GM21390 (cell line): Measurements from ENCODE around the gene DUS4L.
A peak's percentile ranks its signal among the peaks of the same experiment; 100 is the strongest.

Experiments
- ATAC-seq: cut with Tn5 transposase; IDR thresholded peaks from one replicate; pipeline ENCODE4 v1.9.1; 2021; ENCODE audit not compliant: unreplicated experiment

Gene DUS4L

DNA sequence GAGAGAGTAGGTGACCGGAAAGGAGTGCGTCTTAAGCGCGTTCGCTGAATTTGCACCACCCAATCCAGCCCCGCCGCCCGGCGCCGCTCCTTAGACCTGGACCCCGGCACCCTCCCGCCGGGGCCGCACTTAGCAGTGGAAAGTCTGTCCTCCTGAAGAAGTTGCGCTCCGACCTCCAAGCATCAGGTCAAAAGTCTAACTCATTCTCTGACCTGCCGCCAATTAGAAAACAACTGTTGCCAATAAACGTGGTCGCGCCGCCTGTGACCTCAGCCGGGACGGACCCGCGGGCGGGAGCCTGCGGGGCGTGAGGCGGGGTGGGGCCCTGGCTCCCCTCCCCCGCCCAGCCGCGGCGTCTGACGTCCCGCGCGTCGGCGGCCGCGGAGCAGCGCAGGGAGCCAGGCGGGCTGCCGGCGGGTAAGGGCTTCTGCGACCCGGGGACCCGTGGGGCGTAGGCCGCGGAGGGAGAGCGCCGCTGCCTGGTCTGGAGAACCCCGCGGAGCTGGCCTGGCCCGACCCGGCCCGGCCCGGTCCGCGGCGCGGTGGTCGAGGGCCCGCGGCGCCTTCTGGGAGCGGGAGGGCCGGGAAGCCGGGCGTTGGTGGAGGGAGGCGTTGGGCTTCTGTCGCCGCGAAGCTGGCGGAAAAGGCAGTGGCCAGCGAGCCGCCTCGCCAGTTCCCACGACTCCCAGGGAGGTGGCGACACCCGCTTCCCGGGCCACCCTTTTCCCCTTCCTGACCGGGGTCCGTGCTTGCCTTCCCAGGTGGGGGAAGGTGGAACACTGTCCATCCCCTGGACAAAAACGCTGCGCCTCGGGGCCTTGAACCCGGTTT is 16.3 kb downstream of the DUS4L start, which contains the start of gene BCAP29:
Gene BCAP29, plus strand, starts transcription at position 362 of the 831 bp plus-strand sequence. CDS start 527 bp downstream, outside the sequence.
- peak; percentile 87 for ATAC-seq

DNA sequence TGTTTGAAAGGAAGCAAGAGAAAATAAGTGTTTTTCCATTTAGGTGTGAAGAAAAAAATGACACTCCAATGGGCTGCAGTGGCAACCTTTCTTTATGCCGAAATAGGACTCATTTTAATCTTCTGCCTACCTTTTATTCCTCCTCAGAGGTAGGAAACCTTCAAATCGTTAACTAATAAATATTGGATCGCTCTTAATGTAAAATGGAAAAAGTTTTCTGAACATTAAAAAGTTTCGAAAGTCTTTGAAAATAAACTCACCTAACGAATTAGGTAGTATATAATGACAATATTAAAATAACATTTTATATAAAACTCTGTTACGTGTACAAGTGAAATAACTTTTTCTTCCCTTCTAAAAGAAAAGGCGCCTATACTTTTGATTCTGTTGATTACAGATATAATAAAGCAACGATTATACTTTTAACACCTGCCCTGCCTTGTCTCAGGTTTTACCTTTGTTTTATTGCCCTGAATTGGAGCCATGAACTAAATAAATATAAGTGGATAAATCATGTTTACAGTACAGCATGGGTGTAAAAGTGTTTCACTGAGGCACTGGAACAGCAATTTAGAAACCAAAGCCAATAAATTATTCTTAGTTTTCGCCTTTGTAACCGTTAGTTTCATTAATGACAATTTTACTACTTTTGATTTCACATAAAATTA is 17.1 kb downstream of the DUS4L start:
- no peak for ATAC-seq

DNA sequence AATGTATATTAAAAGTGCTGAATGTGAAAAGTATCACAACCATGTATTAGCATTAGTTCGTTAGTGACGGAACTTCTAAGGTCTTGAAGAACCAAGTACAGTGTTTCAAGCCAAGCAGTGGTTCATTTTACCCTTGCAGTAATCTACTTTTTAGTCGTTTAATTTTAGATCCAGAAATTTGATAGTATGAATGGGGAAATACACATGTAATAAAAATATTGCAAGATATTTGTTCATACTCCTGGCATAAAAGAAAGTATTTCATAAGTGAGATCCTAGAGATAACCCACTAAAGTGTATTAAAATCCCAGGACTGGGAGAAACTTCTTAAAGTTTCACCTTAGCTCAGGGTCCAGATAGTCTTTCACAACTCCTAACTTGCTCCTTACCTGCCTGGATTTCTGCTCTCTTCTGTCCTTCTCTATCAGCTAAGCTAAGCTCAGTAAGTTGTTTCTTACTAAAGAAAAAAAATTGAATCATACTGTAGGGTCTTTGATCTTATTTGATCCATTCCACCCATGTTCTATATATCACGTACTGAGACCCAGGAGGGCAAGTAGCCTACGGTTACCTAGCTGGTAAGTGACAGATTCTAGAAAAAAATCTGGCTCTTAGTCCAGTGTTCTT is 17.7 kb downstream of the DUS4L start:
- no peak for ATAC-seq

DNA sequence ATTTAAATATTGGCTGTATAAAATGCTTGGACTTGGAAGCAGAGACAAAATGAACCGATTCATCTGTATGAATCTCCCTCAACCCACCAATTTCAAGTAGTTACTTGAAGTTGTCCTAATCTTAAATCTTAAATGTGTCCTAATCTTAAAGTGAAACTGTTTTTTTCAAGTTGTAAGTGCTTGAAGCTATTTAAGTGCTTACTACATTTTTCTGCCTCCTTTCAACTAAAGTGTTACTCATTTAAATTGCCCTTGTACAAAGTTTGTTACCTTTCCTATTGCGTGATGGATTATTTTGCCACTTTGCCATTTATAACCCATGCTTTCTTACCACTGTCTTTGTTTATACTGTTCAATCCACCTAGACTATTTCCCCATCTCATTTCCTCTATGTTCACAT is 19.1 kb downstream of the DUS4L start:
- ATAC-seq, result no peak

DNA sequence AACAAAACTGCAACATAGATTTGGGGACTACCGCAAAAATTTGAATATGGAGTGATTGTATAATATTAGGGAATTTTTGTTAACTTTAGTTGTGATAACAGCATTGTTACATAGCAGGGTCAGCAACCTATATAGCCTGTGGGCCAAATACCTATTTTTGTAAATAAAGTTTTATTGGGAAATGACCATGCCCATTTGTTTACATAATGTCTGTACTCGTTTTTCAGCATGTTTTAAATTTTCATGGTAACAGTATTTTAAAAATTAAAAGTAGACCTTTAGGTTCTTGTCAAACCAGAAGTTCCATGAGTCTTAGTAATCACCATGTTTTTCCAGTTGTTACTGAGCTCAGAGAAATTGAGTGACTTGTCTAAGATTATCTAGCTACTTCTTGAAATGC is 20.9 kb downstream of the DUS4L start:
- ATAC-seq, result no peak

DNA sequence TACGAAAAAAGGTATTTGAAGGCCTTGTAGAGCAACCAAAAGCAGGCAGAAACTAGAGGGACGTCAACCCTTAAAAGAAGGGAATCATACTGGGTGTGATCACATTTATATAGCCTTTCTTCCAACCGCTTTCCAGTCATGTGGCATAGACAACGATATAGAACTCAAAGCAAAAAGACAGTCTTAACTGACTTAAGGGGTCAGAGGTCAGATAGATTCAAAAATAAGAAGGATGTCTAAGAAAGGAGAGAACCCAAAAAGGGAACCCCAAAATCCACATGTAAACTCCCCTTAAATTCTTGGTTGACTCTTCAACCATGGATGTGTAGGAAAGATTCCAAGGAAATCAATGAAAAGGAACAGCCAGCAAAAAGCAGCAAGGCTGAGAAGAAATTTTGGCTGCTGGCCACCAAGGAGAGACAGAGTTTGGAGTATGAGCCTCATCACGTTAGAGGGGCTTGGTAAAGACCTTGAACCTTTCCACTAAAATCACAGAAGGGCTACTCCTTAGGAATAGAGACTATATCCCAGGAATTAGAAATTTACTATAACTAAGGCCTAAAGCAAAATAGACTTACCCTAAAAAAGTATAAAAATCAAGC is 24.9 kb downstream of the DUS4L start:
- ATAC-seq, result no peak

DNA sequence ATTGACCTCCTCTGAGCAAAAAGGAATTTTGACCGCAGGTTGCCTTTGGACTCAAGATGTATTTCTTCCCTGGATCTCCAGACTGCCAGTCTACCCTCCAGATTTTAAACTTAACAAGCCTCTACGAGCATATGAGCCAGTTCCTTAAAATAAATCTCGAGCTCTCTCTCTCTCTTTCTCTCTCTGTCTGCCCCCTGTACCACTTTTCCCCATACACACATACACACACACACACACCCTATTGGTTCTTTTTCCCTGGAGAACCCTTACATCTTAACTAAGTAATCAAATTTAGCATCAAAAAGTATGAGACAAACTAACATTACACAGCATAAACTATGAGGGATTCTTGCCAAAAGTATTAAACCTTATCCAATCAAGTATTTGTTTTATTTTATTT is 27.6 kb downstream of the DUS4L start:
- ATAC-seq, result no peak

DNA sequence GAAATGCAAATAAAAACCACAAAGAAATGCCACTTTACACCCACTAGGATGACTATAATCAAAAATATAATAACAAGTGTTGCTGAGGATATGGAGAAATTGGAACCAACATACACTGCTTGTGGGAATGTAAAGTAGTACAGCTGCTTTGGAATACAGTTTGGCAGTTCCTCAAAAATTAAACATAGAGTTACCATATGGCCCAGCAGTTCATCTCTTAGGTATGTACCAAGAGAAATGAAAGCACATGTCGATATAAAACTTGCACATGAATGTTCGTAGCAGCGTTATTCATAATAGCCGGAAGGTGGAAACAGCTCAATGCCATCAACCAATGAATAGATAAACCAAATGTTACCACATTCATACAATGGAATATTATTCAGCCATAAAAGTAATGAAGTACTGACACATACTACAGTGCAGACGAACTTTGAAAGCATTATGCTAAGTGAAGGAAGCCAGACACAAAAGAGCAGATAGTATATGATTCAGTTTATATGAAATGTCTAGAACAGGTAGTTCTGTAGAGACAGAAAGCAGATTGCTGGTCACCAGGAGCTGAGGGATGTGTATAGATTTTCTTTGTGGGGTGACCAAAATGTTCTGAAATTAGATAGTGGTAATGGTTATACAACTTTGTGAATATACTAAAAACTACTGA is 28.7 kb downstream of the DUS4L start:
- no peak for ATAC-seq

DNA sequence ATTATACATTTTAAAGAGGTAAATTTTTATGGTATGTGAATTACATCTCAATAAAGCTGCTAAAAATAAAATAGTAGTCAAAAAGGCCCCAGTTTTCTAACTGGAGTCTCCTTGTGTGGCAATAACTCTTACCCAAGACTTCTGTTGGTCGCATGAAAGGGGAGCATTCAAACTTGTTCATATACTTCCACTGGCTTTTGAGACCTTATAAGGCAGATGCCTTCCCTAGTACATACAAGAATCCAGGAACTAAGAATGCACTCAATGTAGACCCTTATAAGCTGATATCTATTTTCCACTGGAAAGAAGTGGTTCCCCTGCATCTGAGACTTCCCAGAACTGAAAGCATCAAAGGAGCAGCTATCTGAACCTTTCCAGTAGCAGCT is 29.2 kb downstream of the DUS4L start:
- no peak for ATAC-seq

DNA sequence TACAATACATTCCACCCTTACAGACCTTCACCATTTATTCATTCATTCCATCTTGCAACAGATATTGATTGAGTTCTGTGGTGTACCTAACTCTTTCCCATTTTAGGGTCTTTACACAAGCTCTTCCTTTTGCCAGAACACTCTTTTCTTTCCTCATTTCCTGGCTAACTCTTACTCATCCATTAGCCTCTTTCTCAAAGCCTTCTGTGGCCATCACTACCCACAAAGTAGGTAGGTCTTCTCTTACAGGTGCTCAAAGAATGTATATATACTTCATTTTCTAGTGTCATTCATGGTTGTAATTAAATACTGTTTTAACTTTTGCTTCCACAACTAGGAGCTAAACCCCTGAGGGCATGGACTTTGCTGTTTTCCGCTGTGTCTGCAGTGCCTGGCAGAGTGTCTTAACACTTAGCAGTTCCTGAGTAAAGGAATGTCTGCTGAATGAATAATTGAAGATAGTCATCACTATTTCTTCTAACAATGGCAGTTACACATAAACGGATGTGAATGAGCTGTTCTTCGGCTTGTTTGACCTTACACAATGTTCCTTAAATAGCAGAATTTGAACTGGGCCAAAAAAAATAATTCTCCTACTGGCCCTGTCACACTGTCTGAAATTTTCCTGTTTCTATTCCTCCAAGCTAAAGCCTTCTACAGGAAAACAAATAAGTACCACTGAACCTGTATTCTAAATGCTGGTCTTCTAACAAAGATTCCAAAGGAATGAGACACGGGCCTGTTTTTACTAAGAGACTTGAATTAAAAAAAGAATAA is 31.4 kb downstream of the DUS4L start:
- no peak for ATAC-seq

DNA sequence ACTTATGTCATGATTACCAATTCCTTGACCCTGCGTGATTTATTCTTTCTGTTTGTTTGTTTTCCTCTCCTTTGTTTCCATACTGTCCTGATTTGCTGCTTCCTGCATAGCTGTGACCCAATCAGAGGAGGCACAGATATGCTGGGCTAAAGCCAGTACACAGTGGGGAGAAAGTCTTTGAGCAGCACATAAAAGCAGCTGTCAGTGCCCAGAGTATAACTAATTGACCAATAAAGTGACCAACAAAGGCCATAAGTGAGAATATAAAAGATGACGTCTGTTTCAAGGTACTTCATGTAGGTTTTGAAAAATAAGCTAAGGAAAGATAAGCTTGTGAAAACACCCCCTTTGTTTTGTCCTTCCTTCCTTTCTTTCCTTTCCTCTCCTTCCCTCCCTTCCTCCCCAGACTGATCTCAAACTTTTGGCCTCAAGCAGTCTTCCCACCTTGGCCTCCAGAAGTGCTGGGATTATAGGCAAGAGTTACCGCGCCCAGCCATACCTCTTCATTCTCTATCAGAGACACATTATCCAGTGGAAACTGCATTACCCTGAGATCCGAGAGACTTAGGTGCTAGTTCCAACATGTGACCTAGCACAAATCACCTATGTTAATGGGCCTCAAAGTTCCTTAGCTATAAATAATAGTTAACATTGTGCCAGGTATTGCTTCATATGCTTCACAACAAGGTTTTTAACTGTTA is 33.3 kb downstream of the DUS4L start:
- ATAC-seq, result no peak

DNA sequence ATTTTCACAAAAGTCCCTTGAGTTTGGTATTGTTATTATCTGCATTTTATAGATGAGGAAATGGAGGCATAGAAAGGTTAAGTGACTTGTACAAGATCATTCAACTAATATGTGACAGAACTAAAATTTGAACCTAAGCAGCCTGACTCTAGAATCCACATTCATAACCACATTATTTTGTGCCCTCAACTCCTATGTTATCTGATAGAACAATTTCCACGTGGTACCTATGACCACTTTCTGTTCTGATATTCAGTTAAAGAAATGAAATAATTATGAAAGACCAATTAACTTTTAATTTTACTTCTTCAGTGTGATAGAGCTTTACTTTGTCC is 33.8 kb downstream of the DUS4L start:
- no peak for ATAC-seq

DNA sequence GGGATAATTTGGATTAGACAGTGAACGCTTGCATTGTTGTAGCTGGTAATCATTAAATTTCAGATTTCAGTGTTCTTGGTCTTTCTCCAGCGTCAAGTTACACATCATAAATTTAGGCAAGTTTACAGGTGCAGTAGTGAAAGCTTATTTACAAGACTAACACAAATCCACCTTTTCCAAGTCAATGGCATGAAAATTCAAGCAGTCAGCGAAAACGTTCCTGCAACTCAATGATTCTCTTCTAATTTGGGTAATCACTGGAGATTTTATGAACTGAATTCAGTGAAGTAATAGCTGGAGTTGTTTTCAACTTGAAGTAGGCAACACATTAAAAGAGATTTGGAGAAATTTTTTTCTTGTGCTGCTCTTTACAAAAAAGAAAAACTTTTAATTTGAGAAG is 34.2 kb downstream of the DUS4L start:
- ATAC-seq, result no peak

DNA sequence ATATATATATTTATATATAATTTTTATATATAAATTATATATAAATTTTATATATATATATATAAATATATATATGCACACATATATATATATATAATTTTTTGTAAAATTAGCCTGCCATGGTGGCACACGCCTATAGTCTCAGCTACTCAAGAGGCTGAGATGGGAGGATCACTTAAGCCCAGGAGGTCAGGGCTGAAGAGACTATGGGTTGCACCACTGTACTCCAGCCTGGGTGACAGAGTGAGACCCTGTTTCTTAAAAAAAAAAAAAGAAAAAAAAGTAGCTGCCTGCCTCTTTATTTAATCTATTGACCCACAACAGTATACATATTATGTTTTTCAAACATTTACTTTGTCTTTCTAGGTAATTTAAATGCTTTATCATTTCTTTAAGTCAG is 35.5 kb downstream of the DUS4L start:
- ATAC-seq, result no peak

DNA sequence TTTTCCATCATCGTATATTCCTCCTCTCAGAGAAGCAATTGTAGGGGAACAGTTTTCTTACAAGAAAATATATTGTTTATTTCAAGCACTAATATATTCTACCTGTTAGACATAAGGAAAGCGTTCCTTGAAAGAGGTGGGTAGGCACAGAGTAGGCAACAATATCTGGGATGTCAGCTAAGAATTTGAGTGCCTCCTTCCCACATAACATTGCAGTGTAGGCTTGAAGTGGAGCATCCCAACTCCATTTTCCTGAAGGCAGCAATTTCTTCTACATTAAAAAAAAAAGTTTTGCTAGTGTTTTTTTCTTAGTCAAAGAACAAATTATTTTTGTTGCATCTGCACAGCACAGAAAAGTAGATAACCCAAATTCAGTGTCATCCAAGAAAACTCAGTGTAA is 37.0 kb downstream of the DUS4L start:
- no peak for ATAC-seq

DNA sequence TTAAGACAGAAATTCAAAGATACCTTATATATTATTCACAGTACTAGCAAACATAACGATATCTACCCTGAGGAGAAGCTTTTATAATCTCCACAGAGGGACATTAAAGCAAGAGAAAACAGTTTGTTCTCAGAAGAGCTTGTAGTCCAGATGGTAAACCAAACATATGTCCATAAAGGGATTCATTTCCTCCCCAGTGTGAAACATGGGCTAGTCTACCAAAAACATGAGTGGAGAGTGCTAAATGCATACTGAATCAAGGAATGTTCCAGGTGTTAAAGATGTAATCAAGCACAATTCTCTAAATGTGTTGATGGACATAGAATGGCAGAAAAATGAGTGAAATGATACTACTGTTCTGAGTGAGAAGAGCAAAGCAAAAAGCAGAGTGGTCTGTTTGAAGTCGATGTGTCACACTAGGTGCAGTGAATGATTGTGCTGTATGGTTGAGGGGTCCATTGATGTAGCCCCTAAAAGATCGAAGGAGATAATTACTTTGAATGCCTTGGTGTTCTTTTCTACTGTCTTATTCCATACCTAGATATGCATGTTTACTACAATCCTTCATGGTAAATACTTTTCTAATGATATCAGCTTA is 41.5 kb downstream of the DUS4L start:
- no peak for ATAC-seq

DNA sequence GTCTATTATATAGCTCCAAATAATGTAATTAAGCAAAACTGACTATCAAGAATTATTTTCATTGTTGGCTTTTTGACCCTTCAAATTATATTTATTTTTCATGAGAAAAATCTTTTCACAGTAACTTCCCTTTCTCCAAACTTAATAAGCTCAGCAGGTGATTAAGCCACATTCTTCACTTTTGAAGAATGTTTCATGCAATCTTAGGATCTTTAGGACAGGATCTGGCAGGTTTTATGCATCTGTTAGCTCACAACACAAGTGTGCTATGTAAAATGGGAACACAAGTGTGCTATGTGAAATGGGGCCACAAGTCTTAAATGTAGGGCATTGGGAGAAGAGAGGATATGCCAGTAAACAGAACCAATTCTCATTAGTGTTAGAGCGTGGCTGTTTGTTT is 42.5 kb downstream of the DUS4L start:
- ATAC-seq, result no peak

DNA sequence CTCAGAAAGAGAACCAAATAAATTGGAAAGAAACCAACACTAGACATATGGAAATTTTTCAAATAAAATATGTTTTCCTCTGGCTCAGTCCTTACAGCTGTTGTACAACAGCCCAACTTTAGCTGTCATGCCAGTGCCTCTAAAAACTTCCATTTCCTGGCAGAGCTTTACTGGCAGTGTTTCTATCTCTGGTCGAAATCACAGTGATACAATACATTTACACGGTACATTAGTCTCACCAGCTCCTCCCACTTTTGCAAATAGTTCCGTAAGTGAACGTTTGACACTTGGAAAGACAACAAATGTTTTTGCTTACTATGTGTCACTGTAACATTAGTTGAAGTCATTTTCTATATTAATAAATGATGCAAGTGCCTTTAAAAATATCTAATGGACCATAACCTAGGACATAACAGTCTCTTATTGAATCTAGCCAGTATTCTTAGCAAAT is 46.1 kb downstream of the DUS4L start:
- no peak for ATAC-seq

DNA sequence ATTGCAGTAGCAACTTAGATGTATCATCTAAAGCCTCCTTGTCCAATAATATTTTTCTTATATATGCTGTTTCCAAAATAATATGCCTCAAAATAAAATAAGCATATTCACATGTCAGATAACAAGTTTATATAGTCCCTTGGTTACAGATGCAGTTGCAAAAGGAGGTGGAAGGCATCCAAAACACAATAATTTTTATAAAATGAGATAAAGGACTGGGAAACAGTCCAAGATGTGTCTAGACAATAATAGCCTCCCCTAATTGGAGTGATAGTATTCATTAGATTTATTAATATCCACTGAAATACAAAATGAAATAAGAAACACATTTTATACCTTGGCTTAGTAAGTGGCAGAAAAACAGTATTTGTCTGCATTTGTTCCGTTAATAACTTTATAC is 46.6 kb downstream of the DUS4L start:
- ATAC-seq, result no peak
